ENCODE measurements around the gene TEDC2.

The TEDC2 gene

DNA sequence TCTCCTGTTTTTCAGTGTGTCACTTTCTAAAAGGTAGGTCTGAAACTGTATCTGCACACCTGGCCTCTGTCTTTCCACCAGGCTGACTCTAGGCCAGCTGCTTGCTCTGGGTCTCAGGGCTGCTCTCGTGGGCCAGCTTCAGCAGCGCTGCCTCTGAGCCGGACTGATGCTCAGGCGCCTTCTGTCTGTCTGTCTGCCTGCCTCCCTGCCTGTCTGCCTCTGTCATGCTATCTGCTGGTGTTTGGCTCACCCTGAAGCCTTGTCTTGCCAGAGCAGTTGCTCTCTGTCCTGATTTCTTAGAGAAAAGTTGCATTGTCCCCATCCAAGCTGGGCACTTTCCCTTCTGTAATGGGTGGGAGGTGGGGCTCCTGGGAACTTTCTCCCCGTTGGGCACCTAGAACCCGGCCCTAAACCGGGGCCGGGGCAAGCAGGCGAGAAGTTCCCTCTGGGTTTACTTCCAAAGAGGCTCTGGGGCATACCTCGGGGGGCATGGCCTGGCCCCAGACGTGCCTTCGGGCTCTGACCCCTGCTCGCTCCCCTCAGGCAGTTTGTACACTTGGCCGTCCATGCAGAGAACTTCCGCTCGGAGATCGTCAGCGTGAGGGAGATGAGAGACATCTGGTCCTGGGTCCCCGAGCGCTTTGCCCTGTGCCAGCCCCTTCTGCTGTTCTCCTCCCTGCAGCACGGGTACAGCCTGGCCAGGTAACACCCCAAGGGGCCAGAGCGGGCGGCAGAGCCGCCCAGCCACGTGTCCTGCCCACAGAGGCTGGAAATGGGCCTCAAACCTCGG is 38.0 kb downstream of the TEDC2 start:
- DNase-seq, result no peak

DNA sequence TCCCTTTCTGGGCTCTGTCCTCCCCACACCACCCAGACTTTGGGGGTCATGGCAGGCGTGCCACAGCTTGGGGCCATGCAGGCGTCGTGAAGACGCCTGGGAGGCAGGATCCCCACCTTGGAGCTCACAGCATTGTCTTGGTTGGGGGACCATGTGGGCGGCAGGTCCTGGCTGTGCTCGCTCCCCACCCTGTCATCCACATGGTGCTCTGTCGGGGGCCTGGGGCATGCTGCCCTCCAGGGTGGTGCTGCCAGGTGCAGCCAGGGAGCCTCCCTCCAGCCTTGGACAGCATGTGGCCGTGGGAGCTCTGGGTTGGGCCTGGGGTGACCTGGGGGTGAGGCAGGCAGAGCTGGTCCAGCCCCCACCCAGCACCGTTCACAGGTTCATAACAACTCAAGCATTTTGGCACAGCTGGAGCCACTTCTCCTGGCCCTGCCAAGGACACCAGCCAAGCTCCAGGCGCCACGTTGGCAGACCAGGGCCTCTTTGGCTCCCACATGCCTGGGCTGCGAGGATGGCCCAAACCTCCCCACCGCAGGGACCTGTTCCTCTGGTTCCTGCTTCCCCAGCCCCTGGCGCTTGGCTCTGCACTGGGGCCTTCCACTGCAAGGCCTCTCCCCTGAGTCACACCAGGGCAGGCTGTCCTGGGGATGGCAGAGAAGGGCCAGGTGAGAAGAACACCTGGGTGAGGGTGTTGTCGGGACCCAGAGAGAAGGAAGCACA is 38.8 kb downstream of the TEDC2 start:
- no peak for DNase-seq

DNA sequence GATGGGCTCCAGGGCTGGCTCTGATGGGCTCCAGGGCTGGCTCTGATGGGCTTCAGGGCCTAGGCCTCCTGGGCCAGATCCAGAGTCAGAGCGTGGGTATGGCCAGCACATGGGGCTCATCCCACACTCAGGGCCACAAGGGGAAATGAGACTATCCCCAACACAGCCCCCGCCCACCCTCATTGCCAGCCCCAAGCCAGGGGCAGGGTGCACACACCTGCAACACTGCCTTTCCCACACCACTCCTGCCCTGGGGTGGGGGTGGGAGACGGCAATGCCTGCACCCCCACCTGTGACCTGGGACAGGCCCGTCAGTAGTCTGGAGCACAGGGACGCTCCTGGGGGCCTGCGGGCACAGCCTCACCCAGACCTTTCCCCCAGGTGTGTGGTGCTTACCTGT is 39.5 kb downstream of the TEDC2 start:
- no peak for DNase-seq

GRCh38 chr16:2499890-2500429 is 40.1 kb downstream of the TEDC2 start:
- DNase-seq, result no peak

DNA sequence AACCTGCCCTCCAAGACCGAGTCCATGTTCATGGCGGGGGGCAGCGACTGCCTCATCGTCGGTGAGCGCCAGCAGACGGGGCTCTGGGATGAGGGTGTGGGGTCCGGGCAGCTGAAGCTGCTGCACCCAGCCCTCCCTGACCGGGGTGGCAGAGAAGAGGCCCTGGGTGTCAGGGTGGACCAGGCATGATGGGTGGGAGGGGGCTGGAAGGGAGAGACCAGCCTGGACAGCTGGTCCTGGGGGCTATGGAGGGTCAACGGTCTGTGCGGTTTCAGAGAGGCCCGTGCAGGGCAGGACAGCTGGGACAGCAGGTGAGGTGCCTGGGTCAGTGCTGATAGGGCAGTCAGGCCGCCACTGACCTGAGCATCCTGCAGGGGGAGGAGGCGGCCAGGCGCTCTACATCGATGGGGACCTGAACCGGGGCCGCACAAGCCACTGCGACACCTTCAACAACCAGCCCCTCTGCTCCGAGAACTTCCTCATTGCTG is 40.6 kb downstream of the TEDC2 start:
- no peak for DNase-seq

GRCh38 chr16:2500918-2501750 is 41.2 kb downstream of the TEDC2 start:
- DNase-seq, result no peak

DNA sequence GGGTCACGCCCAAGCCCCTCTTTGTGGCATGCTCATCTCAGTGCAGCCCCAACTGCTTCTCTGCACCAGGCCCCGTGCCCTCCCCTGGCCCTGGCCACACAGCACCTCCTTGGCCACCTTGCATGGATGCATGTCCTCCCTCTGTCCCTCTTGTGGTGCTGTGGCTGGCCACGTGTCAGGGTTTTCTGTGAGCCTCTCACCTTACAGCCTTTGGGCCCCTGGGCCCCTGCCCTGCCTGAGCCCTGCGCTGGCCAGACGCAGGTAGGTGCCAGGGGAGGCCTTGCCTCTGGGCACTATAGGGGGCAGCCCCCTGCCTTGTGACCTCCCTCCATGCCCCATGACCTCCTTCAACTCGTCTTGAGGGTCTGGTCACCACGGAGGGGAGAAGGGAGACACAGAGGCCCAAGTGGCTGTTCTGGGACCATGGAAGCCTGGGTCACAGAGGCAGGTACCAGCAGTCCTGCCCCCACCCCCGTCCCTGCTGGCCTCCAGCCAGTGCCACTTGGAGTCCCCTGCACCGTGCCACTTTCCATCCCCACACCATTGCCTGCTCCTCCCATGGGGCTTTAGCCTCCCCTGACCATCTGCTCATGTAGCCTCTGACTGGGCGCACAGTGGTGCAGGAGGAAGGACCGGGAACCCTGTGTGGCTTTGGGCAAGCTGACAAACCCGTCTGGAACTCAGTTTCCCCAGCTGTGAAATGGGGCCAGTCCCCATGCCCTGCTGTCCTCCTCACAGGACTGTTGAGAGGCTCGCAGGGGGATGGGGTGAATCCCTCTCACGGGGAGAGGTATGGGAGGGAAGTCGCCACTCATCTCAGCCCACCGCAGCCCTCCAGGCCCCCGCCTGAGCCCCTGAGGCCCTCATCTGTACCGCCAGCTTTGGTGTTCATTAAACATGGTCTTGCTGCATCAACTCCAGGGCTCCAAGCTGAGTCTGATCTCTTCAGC is 42.3 kb downstream of the TEDC2 start:
- DNase-seq, result no peak

DNA sequence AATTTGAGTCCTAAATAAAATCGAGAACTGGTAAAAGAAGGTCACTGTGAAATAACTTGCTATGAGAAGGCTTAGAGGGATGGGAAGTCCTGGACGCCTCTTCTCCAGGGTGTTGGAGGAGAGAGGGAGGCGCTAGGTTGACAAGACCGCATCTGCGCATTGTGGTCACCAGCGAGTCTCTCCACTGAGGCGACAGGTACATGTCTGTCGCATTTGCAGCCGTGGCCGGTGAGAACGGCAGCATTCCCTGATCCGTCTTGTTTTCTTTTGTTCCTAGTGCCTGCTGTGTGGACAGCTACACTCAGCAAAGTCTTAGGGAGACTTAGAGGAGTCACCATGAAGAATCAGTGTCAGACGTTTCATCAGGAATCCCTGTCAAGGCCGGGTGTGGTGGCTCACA is 45.8 kb downstream of the TEDC2 start:
- no peak for DNase-seq

GRCh38 chr16:2507052-2507659 is 47.2 kb downstream of the TEDC2 start:
- DNase-seq, result no peak

- no peak for DNase-seq
Measured at GRCh38 chr16:2507665-2508064, 47.8 kb downstream of the TEDC2 start.

- DNase-seq, result no peak
Measured at GRCh38 chr16:2508722-2509400, 49.0 kb downstream of the TEDC2 start.

GRCh38 chr16:2511128-2511800 is 51.4 kb downstream of the TEDC2 start:
- no peak for DNase-seq

GRCh38 chr16:2511996-2512734 is 52.3 kb downstream of the TEDC2 start:
- DNase-seq, result no peak

GRCh38 chr16:2512735-2513404 is 53.0 kb downstream of the TEDC2 start:
- DNase-seq, result no peak

DNA sequence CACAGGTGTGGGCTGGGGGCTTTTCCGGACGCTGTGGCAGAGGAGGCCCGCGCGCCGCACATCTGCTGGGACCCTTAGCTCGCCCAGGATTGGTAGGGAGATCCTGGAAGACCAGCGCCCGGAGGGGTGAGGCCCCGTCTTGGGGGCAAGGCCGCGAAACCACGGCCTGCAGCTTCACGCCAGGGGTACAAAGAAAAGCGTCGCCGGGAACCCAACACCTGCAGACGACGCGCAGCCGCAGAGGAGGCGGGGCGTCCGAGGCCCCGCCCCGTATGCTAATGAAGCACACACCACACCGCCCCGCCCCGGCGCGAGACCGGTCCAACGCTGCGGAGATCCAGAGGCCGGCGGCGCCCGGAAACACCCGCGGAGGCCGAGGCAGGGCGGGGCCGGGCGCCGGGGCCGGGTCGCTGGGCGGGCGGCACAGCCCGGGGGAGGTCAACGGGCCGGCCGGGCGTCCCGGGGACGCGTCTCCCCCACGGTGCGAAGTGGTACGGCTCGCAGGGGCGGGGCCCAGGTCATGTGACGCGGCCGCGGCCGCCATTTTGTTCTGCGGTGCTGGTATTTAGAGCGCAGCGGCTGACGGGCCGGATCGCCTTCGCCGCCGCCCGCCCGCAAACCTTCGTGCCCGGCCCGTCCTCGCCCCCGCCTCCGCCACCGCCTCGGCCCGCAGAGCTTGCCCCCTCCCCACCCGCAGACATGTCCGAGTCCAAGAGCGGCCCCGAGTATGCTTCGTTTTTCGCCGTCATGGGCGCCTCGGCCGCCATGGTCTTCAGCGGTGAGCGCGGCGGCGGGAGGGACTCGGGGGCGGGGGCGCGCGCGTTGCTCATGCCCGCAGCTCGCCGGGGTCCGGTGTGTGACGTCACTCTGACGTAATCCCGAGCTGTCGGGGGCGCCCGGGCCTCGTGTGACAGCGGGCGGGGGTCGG is 53.8 kb downstream of the TEDC2 start, which contains the start of gene ATP6V0C:
ATP6V0C (plus strand) TSS at position 548 of the 928 bp plus-strand sequence; CDS start at position 700, 152 bp downstream.
- peak; percentile 36 for DNase-seq

All from NCI-H1436 treated with DMSO at 0.1 percent for 48 hours (cell line).